ENCODE results near the gene CYB5RL. TPM values are rescaled to one million over a fixed set of nuclear protein-coding genes. Genes with fewer than 3 reads are reported as not detected.

CYB5RL gene
- total RNA-seq, 1 experiment from 2014 or later, result 13.1 TPM

DNA sequence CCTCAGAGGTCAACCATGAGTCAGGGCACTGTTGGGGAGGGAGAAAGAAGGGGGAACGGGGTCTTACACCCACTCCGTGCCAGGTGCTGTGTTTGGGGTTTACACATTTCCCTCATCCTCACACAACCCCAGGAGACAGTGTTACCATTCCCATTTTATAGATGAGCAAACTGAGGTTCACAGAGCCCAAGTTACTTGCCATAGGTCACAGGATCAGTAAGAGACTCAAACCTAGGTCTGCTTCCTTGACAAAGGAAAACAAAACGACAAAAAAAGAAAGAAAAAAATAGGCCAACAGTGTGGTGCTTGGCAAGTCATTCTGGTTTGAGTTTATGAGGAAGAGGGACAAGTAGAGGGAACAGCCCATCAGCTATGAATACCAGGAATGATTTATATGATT, 30.8 kb downstream of the CYB5RL start (continued):
- TF ChIP-seq JUN (CRISPR knock-in tag; IDR thresholded peaks at IDR 0.05), result no peak
- no peak for TF ChIP-seq TEAD1 (CRISPR knock-in tag; IDR thresholded peaks at IDR 0.05)
- TF ChIP-seq CREM (CRISPR knock-in tag; IDR thresholded peaks at IDR 0.05), result no peak
- TF ChIP-seq, protein P1, sequence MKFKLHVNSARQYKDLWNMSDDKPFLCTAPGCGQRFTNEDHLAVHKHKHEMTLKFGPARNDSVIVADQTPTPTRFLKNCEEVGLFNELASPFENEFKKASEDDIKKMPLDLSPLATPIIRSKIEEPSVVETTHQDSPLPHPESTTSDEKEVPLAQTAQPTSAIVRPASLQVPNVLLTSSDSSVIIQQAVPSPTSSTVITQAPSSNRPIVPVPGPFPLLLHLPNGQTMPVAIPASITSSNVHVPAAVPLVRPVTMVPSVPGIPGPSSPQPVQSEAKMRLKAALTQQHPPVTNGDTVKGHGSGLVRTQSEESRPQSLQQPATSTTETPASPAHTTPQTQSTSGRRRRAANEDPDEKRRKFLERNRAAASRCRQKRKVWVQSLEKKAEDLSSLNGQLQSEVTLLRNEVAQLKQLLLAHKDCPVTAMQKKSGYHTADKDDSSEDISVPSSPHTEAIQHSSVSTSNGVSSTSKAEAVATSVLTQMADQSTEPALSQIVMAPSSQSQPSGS (CRISPR knock-in tag; IDR thresholded peaks at IDR 0.05; ENCODE audit: borderline replicate concordance, low read depth), result no peak
- TF ChIP-seq, protein P2, sequence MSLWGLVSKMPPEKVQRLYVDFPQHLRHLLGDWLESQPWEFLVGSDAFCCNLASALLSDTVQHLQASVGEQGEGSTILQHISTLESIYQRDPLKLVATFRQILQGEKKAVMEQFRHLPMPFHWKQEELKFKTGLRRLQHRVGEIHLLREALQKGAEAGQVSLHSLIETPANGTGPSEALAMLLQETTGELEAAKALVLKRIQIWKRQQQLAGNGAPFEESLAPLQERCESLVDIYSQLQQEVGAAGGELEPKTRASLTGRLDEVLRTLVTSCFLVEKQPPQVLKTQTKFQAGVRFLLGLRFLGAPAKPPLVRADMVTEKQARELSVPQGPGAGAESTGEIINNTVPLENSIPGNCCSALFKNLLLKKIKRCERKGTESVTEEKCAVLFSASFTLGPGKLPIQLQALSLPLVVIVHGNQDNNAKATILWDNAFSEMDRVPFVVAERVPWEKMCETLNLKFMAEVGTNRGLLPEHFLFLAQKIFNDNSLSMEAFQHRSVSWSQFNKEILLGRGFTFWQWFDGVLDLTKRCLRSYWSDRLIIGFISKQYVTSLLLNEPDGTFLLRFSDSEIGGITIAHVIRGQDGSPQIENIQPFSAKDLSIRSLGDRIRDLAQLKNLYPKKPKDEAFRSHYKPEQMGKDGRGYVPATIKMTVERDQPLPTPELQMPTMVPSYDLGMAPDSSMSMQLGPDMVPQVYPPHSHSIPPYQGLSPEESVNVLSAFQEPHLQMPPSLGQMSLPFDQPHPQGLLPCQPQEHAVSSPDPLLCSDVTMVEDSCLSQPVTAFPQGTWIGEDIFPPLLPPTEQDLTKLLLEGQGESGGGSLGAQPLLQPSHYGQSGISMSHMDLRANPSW (CRISPR knock-in tag; conservative IDR thresholded peaks at IDR 0.05; ENCODE audit: low read depth), result no peak
- TF ChIP-seq NR1H2 (CRISPR knock-in tag; IDR thresholded peaks at IDR 0.05), result no peak
- TF ChIP-seq, protein P3, sequence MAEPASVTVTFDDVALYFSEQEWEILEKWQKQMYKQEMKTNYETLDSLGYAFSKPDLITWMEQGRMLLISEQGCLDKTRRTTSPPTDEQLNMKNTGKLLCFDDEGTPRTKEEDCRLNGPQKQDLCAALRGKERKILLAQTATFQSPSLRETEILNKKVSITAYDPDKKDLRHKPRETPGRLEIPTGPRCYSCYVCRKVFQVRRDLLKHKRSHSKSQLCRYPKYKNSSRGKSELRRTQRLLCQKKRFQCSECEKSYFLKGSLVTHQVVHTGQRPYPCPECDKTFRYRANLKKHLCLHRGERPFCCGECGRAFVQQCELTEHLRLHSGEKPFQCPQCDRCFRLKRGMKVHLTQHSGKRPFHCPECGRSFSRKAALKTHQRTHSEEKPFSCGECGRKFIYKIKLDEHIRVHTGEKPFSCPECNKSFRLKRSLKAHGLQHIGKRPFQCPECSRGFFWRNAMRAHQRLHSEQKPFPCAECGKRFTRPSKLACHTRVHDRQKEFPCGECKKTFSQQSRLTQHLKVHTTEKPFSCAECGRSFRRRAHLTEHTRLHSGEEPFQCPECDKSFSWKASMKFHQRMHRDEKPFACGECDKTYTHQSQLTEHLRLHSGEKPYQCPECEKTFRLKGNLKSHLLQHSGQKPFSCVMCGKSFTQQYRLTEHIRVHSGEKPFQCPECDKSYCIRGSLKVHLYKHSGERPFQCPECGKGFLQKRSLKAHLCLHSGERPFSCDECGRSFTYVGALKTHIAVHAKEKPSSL (CRISPR knock-in tag; conservative IDR thresholded peaks at IDR 0.05), result no peak
- TF ChIP-seq MYBL2 (CRISPR knock-in tag; IDR thresholded peaks at IDR 0.05), result no peak
- no peak for TF ChIP-seq FOXP1 (CRISPR knock-in tag; IDR thresholded peaks at IDR 0.05; ENCODE audit: borderline replicate concordance)
- no peak for TF ChIP-seq ZNF423 (CRISPR knock-in tag; IDR thresholded peaks at IDR 0.05)
- no peak for TF ChIP-seq ZBTB21 (CRISPR knock-in tag; IDR thresholded peaks at IDR 0.05; ENCODE audit: borderline replicate concordance)

DNA sequence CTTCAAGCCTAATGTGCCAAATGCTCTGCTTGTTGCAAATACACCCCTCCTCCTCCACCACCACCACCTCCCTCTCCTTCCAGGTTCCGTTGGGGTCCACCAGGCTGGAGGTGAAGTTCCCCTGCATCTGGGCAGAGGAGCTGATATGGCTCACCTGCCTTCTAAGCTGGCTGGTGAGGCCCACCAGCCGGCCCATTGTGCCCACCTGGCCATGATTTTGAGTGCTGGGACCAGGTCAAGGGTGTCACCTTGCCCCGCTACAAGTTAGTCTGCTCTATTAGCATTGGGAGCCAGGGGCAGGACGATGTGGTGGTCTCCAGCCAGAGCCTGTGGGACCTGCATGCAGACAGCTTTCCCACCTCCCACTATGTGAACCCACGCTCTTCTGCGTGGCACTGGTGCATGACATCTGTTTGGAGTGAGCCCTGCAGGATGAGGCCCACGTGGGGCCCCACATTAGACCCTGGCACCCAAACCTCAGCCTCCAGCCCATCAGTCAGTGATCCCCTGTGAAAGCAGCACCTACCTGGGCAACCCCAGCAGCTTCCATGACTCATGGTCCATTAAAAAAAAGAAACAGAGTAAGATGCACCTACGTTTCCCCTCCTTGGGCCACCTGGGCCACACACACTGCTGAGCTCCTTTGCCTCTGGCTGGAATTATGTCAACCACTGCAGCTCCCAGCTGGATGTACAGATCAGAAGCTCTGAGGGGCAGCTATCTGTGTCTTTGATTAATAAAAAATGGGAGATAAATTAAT, 31.4 kb downstream of the CYB5RL start:
- ChIA-PET CTCF (interaction anchor here (1.9 to 2.1 kb wide), 2 partner anchors 13 to 43 kb away, joined by 6 to 7 read pairs; no protein-coding TSS in a partner anchor), POLR2A (no interaction called here)
- no peaks in the 10 kb centered on the region for H3K36me3 Mint-ChIP-seq
- no peak overlapping the region for H3K4me3 Mint-ChIP-seq
- ATAC-seq, result no peak
- DNase-seq (ENCODE audit: low spot score), result no peak
- peaks cover 3% of the 10 kb centered on the region; the same call in 1 of the 2 replicates for H3K27me3 Mint-ChIP-seq (ENCODE audit: low read depth)
- H3K9me3 Mint-ChIP-seq, result no peaks in the 10 kb centered on the region
- H3K4me1 Mint-ChIP-seq, result no peaks in the 10 kb centered on the region
- no peak overlapping the region for H3K27ac Mint-ChIP-seq
- TF ChIP-seq, protein P4, sequence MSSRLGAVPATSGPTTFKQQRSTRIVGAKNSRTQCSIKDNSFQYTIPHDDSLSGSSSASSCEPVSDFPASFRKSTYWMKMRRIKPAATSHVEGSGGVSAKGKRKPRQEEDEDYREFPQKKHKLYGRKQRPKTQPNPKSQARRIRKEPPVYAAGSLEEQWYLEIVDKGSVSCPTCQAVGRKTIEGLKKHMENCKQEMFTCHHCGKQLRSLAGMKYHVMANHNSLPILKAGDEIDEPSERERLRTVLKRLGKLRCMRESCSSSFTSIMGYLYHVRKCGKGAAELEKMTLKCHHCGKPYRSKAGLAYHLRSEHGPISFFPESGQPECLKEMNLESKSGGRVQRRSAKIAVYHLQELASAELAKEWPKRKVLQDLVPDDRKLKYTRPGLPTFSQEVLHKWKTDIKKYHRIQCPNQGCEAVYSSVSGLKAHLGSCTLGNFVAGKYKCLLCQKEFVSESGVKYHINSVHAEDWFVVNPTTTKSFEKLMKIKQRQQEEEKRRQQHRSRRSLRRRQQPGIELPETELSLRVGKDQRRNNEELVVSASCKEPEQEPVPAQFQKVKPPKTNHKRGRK (CRISPR knock-in tag; IDR thresholded peaks at IDR 0.05; ENCODE audit: borderline replicate concordance), result no peak
- TF ChIP-seq, protein P5, sequence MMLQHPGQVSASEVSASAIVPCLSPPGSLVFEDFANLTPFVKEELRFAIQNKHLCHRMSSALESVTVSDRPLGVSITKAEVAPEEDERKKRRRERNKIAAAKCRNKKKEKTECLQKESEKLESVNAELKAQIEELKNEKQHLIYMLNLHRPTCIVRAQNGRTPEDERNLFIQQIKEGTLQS (CRISPR knock-in tag; conservative IDR thresholded peaks at IDR 0.05), result no peak
- no peak for TF ChIP-seq RELA (CRISPR knock-in tag; IDR thresholded peaks at IDR 0.05; ENCODE audit: borderline replicate concordance)
- no peak for TF ChIP-seq ZNF396 (CRISPR knock-in tag; IDR thresholded peaks at IDR 0.05; ENCODE audit: borderline replicate concordance)
- TF ChIP-seq, protein P6, sequence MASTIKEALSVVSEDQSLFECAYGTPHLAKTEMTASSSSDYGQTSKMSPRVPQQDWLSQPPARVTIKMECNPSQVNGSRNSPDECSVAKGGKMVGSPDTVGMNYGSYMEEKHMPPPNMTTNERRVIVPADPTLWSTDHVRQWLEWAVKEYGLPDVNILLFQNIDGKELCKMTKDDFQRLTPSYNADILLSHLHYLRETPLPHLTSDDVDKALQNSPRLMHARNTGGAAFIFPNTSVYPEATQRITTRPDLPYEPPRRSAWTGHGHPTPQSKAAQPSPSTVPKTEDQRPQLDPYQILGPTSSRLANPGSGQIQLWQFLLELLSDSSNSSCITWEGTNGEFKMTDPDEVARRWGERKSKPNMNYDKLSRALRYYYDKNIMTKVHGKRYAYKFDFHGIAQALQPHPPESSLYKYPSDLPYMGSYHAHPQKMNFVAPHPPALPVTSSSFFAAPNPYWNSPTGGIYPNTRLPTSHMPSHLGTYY (CRISPR knock-in tag; IDR thresholded peaks at IDR 0.05), result no peak
- no peak for TF ChIP-seq NR3C1 (CRISPR knock-in tag; conservative IDR thresholded peaks at IDR 0.05; ENCODE audit: low read depth)
- TF ChIP-seq, protein P7, sequence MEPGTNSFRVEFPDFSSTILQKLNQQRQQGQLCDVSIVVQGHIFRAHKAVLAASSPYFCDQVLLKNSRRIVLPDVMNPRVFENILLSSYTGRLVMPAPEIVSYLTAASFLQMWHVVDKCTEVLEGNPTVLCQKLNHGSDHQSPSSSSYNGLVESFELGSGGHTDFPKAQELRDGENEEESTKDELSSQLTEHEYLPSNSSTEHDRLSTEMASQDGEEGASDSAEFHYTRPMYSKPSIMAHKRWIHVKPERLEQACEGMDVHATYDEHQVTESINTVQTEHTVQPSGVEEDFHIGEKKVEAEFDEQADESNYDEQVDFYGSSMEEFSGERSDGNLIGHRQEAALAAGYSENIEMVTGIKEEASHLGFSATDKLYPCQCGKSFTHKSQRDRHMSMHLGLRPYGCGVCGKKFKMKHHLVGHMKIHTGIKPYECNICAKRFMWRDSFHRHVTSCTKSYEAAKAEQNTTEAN (CRISPR knock-in tag; IDR thresholded peaks at IDR 0.05), result no peak
- no peak for TF ChIP-seq ZNF416 (CRISPR knock-in tag; IDR thresholded peaks at IDR 0.05)
- no peak for TF ChIP-seq ZNF317 (CRISPR knock-in tag; IDR thresholded peaks at IDR 0.05; ENCODE audit: borderline replicate concordance, low read depth)
- TF ChIP-seq ZNF263 (CRISPR knock-in tag; IDR thresholded peaks at IDR 0.05; ENCODE audit: low read depth), result no peak
- TF ChIP-seq GTF2I (CRISPR knock-in tag; conservative IDR thresholded peaks at IDR 0.05), result no peak

All from WTC11 (cell line).